ENCODE data around the gene MED25.

MED25 gene

DNA sequence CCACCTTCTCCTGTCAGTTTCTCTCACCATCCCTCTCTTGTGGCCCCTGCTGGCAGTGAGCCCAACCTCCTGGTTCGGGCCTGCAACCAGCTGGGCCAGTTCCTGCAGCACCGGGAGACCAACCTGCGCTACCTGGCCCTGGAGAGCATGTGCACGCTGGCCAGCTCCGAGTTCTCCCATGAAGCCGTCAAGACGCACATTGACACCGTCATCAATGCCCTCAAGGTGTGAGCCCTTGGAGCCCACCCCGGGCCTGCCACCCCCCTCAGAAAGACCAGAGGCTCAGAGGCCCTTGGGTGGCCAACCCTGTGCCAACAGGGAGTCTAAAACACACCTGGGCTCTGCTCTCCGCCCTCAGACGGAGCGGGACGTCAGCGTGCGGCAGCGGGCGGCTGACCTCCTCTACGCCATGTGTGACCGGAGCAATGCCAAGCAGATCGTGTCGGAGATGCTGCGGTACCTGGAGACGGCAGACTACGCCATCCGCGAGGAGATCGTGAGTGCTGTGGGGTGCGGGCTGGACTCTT, 18.8 kb upstream of the MED25 start:
- DNase-seq (ENCODE audit: low read depth): no peak

DNA sequence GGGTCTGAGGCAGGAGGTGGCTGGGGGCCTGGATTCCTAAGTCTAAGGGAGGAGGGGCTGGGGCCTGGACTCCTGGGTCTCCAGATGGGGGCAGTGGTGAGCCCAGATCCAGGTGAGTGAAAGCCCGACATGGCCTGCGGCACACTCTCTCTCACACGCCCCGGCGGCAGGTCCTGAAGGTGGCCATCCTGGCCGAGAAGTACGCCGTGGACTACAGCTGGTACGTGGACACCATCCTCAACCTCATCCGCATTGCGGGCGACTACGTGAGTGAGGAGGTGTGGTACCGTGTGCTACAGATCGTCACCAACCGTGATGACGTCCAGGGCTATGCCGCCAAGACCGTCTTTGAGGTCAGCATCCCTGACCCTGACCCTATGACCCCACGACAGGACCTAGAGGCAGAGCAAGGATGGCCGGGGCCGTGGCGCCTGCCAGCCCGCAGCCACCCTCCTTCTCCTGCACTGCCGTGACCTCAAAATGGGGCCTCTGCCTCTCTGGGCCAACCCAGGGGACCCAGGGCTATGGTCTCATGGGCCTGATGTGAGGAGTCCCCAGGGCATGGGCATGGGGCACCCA, 18.2 kb upstream of the MED25 start:
- DNase-seq (ENCODE audit: low read depth): no peak

DNA sequence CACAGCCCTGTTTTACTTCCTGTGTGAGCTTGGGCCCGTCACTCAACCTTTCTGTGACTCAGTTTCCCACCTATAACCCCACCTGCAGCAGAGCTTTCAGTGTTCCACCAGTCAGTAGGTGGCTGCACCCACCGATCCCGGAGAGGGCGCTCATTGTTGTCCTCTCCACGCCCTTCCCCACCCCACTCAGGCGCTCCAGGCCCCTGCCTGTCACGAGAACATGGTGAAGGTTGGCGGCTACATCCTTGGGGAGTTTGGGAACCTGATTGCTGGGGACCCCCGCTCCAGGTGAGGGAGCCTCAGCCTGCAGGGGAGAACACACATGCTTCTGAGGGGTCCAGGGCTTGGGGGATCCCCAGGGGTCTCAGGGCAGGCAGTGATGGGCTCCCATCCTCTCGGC, 17.3 kb upstream of the MED25 start:
- no peak for DNase-seq (ENCODE audit: low read depth)

DNA sequence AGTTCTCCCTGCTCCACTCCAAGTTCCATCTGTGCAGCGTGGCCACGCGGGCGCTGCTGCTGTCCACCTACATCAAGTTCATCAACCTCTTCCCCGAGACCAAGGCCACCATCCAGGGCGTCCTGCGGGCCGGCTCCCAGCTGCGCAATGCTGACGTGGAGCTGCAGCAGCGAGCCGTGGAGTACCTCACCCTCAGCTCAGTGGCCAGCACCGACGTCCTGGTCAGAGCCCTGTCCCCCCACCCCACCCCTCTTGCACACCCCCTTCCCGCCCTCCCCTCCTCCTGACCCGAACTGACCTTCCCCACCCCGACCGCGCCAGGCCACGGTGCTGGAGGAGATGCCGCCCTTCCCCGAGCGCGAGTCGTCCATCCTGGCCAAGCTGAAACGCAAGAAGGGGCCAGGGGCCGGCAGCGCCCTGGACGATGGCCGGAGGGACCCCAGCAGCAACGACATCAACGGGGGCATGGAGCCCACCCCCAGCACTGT, 16.6 kb upstream of the MED25 start:
- DNase-seq (ENCODE audit: low read depth): no peak

DNA sequence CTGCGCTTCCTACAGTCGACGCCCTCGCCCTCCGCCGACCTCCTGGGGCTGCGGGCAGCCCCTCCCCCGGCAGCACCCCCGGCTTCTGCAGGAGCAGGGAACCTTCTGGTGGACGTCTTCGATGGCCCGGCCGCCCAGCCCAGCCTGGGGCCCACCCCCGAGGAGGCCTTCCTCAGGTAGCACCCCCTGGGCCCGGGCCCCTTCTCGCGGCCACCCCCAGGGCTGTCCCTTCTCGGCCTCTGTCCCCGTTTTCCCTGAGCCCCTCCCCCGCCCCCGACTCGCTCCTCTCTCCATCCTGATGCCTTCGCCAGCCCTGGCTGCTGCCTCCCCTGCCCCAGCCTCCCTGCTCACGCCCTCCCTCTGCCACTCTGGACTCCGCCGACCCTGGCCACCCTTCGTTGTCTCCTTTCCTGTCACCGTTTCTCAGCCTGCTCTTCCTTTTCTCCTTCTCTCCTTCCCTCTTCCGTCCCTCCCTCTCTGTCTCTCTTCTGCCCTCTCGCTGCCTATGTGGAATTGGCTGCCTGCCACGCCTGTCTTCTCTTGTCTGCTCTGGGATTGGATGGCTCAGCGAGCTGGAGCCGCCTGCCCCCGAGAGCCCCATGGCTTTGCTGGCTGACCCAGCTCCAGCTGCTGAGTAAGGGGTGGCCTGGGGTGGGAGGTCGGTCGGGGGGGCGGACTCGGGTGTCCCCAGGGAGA, 16.0 kb upstream of the MED25 start:
- DNase-seq (ENCODE audit: low read depth): peak; percentile 60

- DNase-seq (ENCODE audit: low read depth): no peak
These were observed 15.1 kb upstream of the MED25 start for GRCh38 chr19:49802836-49803528.

GRCh38 chr19:49803529-49803856, 14.6 kb upstream of the MED25 start:
- DNase-seq (ENCODE audit: low read depth): no peak

DNA sequence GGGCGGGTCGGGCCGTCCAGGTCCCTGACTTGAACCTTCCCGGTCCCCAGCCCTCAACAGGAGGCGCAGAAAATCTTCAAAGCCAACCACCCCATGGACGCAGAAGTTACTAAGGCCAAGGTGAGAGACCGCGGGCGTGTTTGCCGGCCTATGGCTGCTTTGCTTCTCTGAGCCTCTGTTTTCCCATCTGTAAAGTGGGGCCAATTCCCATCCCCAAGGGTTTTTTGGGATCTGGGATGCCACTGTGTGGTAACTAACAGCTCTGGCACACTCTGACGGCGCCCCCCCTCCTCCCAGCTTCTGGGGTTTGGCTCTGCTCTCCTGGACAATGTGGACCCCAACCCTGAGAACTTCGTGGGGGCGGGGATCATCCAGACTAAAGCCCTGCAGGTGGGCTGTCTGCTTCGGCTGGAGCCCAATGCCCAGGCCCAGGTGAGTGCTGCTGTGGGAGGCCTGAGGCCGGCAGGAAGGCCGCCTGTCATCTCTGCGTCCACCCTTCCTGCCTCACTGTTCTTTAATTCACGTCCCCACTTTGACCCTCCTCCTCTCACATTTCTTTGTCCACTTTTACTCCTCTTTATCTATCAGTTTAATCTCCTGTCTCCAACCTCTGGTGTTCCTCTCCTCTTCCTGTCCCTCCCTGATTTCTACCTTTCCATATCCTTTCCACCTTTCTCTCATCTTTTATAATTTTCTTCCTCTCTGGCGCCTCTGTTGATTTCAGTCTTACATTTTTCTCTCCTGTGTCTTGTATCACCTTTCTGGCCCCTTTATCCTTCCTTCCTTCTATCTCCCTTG, 12.1 kb upstream of the MED25 start:
- DNase-seq (ENCODE audit: low read depth): no peak

DNA sequence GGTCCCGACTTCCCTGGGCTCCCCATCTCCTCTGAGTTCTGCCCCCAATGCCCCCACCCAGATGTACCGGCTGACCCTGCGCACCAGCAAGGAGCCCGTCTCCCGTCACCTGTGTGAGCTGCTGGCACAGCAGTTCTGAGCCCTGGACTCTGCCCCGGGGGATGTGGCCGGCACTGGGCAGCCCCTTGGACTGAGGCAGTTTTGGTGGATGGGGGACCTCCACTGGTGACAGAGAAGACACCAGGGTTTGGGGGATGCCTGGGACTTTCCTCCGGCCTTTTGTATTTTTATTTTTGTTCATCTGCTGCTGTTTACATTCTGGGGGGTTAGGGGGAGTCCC, 11.5 kb upstream of the MED25 start:
- DNase-seq (ENCODE audit: low read depth): no peak

- no peak for DNase-seq (ENCODE audit: low read depth)
These were observed 10.8 kb upstream of the MED25 start for GRCh38 chr19:49807058-49807903.

DNA sequence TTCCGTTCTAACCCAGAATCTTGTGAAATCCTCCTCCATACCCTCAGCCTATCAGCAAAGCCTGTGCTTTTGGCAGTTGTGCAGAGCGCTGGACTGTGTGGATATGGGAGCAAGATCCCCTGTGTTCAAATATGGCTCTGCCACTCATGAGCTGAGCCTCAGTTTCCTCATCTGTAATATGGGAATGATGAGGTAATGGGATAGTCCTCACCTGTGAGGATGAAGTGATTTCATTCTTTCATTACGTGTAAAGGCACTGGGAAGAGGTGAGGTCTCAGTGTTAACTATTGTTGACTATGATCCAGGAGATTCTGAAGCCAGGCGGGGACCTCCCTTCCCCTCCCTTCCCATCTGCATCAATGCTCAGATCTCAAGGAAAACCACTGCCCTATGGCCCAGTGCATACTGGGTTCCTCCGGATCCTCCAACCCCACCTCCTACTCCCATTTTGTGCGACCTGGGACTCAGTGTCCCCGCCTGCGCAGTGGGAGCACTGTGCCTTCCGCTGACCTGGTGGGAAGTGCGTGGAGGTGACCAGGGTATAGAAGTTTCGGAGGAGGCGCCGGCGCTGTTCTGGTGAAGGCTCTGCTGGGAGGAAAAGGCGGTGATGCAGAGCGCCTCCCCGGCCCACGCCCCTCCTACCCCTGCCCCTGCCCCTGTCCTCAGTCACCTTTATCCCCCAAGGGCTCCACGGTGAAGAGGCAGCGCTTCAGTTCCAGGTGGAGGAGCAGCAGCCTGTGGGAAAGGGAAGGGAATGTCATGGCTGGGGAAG, 10.0 kb upstream of the MED25 start:
- no peak for DNase-seq (ENCODE audit: low read depth)

DNA sequence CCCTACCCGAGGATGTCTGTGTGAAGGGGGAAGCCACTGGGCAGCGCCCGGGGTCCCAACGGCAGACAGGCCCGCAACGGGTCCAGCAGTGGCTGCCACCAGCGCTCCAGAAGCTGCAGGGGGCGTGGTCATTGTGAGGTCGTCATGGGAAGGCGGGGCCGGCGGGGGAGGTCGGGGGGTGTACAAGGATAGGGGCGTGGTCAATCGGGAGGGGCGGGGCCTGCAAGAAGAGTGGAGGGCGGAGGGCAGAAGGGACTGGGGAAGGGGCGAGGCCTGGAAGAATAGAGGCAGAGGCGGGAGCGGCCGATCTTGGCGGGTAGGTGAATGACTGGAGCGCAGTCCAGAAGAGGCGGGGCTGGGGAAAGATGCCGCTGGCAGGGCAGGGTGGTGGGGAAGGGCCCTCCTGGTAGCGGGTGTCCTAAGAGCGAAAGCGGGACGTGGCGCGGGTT, 9.4 kb upstream of the MED25 start:
- DNase-seq (ENCODE audit: low read depth): peak; percentile 47

GRCh38 chr19:49809160-49809940, 8.7 kb upstream of the MED25 start:
- no peak for DNase-seq (ENCODE audit: low read depth)

DNA sequence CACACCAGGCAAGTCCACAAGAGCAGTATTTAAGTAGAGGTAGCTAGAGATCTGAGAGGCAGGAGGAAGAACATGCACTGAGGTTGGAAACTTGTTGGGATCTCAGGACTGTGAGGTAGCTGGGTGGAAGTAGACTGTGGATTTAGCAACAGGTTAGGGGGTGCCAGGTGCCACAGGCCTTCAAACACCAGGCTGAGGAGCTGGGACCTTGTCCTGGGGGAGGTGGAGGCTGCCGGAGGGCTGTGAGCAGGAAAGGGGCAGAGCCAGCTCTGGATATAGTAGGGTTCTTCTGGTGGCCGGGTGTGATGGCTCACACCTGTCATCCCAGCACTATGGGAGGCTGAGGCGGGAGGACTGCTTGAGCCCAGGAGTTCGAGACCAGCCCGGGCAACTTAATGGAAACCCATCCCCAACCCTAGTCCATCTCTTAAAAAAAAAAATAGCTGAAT, 8.1 kb upstream of the MED25 start:
- no peak for DNase-seq (ENCODE audit: low read depth)

GRCh38 chr19:49811328-49811727, 6.8 kb upstream of the MED25 start:
- no peak for DNase-seq (ENCODE audit: low read depth)

- no peak for DNase-seq (ENCODE audit: low read depth)
These were observed 5.6 kb upstream of the MED25 start for GRCh38 chr19:49812452-49812996.

DNA sequence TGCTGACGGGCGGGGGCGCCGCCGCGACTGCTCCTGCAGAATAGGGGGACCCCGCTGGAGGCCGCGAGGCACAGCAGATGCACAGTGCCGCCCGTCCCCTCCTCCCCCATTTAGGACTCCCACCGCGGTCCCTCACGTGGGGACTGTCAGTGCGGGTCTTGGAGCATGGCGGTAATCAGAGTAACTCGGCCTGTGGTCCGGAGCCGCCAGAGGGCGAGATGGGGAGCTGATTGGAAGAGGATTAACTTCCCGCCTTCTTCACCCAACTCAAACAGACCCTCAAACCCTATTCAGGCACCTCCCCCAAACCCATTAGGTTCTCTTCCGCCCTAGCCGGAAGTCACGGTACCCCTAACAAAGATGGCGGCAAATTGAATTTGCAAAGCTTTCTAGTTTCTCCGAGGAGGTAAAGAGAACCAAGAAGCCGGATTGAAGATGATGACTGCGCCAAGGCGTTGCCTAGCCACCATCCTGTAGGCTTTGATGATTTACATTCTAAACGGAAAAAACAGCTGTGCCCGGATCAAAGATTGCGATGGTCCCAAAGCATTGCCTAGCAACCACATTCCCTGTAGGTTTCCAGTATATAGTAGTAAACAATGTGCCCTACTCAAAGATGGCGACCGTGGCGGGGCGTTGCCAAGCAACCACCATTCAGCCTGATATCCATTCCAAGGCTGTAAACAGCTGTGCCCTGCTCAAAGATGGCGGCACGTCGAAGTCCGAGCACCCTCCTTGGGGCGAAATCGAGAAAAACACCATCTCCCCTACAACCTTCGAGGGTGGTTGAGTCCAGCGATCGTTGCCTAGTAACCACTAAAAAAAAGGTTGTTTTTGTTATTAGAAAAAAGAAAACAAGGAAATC, 4.9 kb upstream of the MED25 start, which contains the start of gene FUZ:
FUZ (minus strand) TSS at position 296 of the 865 bp plus-strand sequence; CDS start at position 110, 186 bp downstream.
- peak; percentile 93 for DNase-seq (ENCODE audit: low read depth)

DNA sequence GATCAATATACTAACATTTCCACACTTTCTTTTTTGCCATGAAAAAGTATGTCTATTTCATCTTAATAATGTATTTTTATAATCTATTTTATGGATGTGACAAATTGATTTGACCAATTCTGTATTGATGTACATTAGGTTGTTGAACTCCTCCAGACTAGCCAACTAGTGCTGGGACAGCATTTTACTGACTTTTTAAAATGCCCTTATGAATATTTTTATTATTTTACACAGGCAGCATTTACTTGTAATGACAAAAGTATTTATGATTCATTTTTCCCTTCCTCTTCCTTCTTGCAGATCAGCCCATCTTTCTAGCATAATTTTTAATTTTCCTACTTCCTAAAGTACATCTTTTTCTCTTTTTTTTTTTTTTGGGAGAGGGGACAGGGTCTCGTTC, 4.1 kb upstream of the MED25 start:
- no peak for DNase-seq (ENCODE audit: low read depth)

Data from non-pigmented ciliary epithelial cell (primary cell).